GM12865 (cell line): ENCODE data around the gene PLEKHG3.

ENCODE experiments used
- DNase-seq: peaks from one replicate; pipeline ENCODE4 v3.0.0; 2010; ENCODE audit warnings: low read depth
- H3K4me3 ChIP-seq: 2 replicates; pipeline ENCODE4 v1.5.1; 2011; ENCODE audit warnings: mild to moderate bottlenecking, low read depth, low read length, control low read depth
- TF ChIP-seq, protein P1 (sequence below): IDR thresholded peaks from 2 replicates; pipeline ENCODE4 v1.5.1; 2011; ENCODE audit warnings: low read length, control low read depth, low read depth, inconsistent platforms; ENCODE audit not compliant: insufficient read depth; ENCODE audit errors: missing control alignments

The PLEKHG3 gene

DNA sequence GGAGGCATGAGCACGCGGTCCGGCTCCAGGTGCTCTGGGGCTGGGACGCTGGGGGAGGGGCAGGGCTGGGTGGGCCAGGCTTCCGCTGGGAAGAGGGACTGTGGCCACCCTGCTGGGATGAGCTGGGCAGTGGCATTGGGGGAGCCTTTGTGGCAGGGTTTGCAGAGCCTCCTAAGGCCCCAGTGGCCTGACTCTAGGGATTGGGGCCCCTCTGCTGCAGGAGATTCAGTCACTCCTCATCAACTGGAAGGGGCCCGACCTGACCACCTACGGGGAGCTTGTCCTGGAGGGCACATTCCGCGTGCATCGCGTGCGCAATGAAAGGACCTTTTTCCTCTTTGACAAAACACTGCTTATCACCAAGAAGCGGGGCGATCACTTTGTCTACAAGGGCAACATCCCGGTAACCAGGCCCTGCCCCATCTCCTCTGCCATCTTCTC, 26.9 kb downstream of the PLEKHG3 start:
- TF ChIP-seq, protein P1, sequence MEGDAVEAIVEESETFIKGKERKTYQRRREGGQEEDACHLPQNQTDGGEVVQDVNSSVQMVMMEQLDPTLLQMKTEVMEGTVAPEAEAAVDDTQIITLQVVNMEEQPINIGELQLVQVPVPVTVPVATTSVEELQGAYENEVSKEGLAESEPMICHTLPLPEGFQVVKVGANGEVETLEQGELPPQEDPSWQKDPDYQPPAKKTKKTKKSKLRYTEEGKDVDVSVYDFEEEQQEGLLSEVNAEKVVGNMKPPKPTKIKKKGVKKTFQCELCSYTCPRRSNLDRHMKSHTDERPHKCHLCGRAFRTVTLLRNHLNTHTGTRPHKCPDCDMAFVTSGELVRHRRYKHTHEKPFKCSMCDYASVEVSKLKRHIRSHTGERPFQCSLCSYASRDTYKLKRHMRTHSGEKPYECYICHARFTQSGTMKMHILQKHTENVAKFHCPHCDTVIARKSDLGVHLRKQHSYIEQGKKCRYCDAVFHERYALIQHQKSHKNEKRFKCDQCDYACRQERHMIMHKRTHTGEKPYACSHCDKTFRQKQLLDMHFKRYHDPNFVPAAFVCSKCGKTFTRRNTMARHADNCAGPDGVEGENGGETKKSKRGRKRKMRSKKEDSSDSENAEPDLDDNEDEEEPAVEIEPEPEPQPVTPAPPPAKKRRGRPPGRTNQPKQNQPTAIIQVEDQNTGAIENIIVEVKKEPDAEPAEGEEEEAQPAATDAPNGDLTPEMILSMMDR, result no peak
- DNase-seq, result no peak
- H3K4me3 ChIP-seq, result no peak overlapping the region

DNA sequence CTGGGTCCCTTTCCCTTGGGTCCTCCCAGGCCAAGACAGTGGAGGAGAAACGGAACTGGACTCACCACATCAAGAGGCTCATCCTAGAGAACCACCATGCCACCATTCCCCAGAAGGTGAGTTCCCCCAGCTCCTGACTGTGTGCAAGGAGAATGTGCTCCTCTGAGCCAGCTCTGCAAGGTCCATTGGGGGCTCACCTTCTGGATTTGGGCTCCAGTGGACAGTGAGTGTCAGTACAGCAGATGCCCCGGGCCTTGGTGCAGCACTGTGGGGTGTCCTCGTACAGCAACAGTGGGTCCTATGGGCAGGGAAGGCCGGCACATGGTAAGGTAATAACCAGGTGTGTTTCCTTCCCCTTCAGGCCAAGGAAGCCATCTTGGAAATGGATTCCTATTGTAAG, 27.8 kb downstream of the PLEKHG3 start:
- H3K4me3 ChIP-seq, result no peak overlapping the region
- TF ChIP-seq, protein P1, result no peak
- no peak for DNase-seq

DNA sequence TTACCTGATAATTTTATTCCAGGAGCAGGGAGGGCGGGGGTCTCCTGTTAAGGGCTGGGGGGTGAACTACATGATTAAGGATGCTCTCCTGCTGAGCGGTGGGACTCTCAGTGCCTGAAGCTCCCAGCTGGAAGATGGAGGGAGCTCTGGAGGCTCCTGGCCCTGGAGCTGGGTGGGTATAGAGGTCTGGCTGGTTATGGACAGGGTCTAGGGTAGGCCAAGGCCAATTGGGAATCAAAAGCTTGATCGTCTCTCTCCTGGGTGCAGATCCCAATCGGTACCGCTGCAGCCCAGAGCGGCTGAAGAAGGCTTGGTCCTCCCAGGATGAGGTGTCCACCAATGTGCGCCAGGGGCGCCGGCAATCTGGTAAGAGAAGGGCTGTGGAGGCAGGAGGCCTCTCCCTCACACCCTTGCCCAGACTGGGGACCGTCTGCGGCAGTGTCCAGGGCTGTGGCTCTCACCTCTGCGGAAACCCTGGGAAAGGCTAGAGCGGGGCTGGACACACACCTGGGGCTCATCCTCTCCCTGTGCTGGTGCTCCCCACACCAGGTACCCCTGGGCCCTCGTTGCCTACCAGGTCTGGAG, 28.4 kb downstream of the PLEKHG3 start:
- no peak for DNase-seq
- H3K4me3 ChIP-seq, result no peak overlapping the region
- TF ChIP-seq, protein P1, result no peak

DNA sequence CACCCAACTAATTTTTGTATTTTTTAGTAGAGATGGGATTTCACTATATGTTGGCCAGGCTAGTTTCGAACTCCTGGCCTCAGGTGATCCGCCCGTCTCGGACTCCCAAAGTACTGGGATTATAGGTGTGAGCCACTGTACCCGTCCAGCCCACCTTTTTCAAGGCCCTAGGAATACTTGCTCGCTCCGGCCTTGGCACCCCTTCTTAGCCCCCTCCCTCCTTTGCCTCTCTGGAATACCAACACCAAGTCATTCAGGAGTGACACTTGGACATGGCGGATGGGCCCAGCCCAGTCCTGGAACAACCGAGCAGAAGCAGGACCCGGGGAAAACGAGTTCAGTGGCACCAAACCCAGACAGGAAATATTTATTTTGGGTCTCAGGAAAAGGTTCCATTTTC, 29.1 kb downstream of the PLEKHG3 start:
- no peak overlapping the region for H3K4me3 ChIP-seq
- DNase-seq, result no peak
- TF ChIP-seq, protein P1, result no peak

DNA sequence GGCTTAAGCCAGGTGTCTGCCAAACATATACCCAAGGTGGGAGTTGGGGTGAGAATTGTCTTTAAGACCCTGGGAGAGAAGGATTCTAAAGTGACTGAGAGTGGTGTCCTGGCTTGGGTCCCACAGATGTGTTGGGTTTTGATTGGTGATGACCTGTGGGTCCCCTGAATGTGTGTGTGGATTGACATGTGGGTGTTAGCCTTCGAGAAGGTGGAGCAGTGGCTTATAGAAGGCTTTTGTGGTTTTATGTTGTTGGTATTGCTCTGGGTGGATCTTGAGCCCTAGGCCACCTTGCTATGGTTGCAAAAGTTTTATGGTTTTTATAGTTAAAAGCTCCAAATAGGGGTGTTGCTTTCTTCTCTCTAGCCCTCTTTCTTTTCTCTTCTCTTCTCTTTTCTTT, 29.7 kb downstream of the PLEKHG3 start:
- TF ChIP-seq, protein P1, result no peak
- no peak for DNase-seq

DNA sequence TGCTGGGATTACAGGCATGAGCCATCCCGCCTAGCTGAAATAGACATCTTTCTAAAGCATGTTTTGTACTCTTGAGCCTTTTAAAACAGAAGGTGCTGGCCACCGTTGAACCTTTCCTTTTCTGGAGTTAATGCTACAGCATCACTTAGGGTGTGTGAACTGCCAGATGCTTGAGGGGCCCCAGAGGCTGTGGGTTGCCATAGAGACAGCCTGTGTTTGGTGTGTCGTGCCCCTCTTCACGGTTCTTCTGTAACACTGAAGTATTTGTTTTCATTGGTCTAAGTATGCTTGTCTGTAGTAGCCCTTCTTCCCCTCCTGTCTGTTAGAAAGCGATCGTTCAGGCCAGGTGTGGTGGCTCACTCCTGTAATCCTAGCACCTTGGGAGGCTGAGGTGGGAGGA, 30.8 kb downstream of the PLEKHG3 start:
- no peak for DNase-seq
- no peak overlapping the region for H3K4me3 ChIP-seq
- TF ChIP-seq, protein P1, result no peak

More for the DNA sequence above, 29.7 kb downstream of the PLEKHG3 start:
- no peak overlapping the region for H3K4me3 ChIP-seq
